HepG2 (cell line): ENCODE measurements around the gene MTNR1A. TPM values are rescaled to one million over a fixed set of nuclear protein-coding genes. Genes with fewer than 3 reads are reported as not detected.

Experiments used
- ATAC-seq: fragments of 200-7000 bp; cut with Tn5 transposase; 3 replicates; pipeline ENCODE4 v1.9.1; 2020; ENCODE audit warnings: mild to moderate bottlenecking, moderate library complexity
- BruUV-seq: library from RNA; stranded (reverse); fragments of 400-500 nt; replicated peaks from 2 replicates; lab custom pipeline; 2021; lab: Mats Ljungman, UMichigan
- CTCF ChIA-PET: fragments of 300-600 bp; formaldehyde crosslinking; extraction: SDS; loops from one replicate; lab custom pipeline; 2021; ENCODE audit warnings: low total read pairs, inconsistent platforms, low intra/inter-chr PET ratio; lab: Yijun Ruan, JAX
- POLR2A ChIA-PET: fragments of 350-600 bp; sonication (Branson Sonifier 250); formaldehyde crosslinking; loops from one replicate; lab custom pipeline; 2020; ENCODE audit warnings: antibody characterized with exemption, inconsistent platforms; lab: Yijun Ruan, JAX
- DNase-seq: peaks from one replicate; pipeline ENCODE4 v3.0.0-alpha.2; 2015; ENCODE audit warnings: low spot score
- FAIRE-seq: peaks from 3 replicates; lab custom pipeline; 2011; peaks lifted over from hg19 to GRCh38; lab: Jason Lieb, UNC
- H2AFZ ChIP-seq: one replicate; pipeline ENCODE4 v1.6.1; 2011; ENCODE audit warnings: low read length, inconsistent platforms
- H3K27ac ChIP-seq: fragments of 300-600 bp; 3 replicates; pipeline ENCODE4 v1.8.0; 2011; ENCODE audit warnings: mixed run types, mild to moderate bottlenecking, mixed read lengths, low read length, inconsistent platforms; ENCODE audit not compliant: insufficient read depth; ENCODE audit errors: extremely low read length
- H3K27me3 ChIP-seq, 2 experiments: fragments of 200-600 bp in 1 of 2; 2 replicates in 1 of 2; 3 replicates in 1 of 2; pipeline versions ENCODE4 v1.6.0 to v1.8.0; 2011; ENCODE audit warnings: low read length in 2 of 2, mild to moderate bottlenecking in 2 of 2, moderate library complexity in 2 of 2, inconsistent platforms in 1 of 2; ENCODE audit not compliant: insufficient read depth in 2 of 2, control insufficient read depth in 1 of 2
- H3K36me3 ChIP-seq, 2 experiments: fragments of 200-600 bp in 1 of 2; replicated peaks in 1 of 2; 2 replicates in 1 of 2; 3 replicates in 1 of 2; pipeline versions ENCODE4 v1.5.1 to v1.8.0; 2011; ENCODE audit warnings: low read length in 2 of 2, inconsistent platforms in 1 of 2; ENCODE audit not compliant: insufficient read depth in 2 of 2, control insufficient read depth in 1 of 2
- H3K4me1 ChIP-seq: 2 replicates; pipeline ENCODE4 v1.5.1; 2012; ENCODE audit warnings: low read length, inconsistent platforms; ENCODE audit not compliant: insufficient read depth
- H3K4me2 ChIP-seq: 2 replicates; pipeline ENCODE4 v1.6.0; 2011; ENCODE audit warnings: low read depth, low read length, inconsistent platforms
- H3K4me3 ChIP-seq, 3 experiments: fragments of 200-600 bp in 1 of 3; sonication (generic), shearing (Covaris generic) in 1 of 3; replicated peaks in 1 of 3; 2 replicates each; pipeline ENCODE4 v1.5.1; 2011 to 2016; ENCODE audit warnings: low read length in 3 of 3, inconsistent platforms in 2 of 3, low read depth in 2 of 3, mild to moderate bottlenecking in 2 of 3, control low read depth in 1 of 3, mixed read lengths in 1 of 3; ENCODE audit not compliant: insufficient read depth in 1 of 3
- H3K79me2 ChIP-seq: one replicate; pipeline ENCODE4 v1.6.1; 2011; ENCODE audit warnings: low read length, inconsistent platforms; ENCODE audit not compliant: insufficient read depth
- H3K9ac ChIP-seq: 2 replicates; pipeline ENCODE4 v1.6.0; 2011; ENCODE audit warnings: mild to moderate bottlenecking, low read depth, low read length, inconsistent platforms; ENCODE audit not compliant: insufficient read depth
- H3K9me3 ChIP-seq: 2 replicates; pipeline ENCODE4 v1.5.1; 2012; ENCODE audit warnings: mild to moderate bottlenecking, low read length
- H4K20me1 ChIP-seq: 2 replicates; pipeline ENCODE4 v1.6.0; 2011; ENCODE audit warnings: inconsistent platforms, mild to moderate bottlenecking, low read length, moderate library complexity; ENCODE audit not compliant: insufficient read depth
- CEBPZ ChIP-seq: IDR thresholded peaks from 2 replicates; pipeline ENCODE4 v1.6.1; 2012; ENCODE audit warnings: low read length, improper control_type of control experiment
- STAG1 ChIP-seq: sonication (generic); formaldehyde crosslinking; IDR thresholded peaks from 2 replicates; pipeline ENCODE4 v1.4.0; 2020; ENCODE audit warnings: missing genetic modification reagents
- ZNF713 ChIP-seq: sonication (generic); formaldehyde crosslinking; IDR thresholded peaks from 2 replicates; pipeline ENCODE4 v1.4.0; 2020; ENCODE audit warnings: mild to moderate bottlenecking, missing genetic modification reagents
- ZNF891 ChIP-seq: sonication (generic); formaldehyde crosslinking; IDR thresholded peaks from 2 replicates; pipeline ENCODE4 v1.5.0; 2020; ENCODE audit warnings: mild to moderate bottlenecking, missing genetic modification reagents
- WGBS: methylation state at CpG from one replicate; pipeline ENCODE4 v1.1.6; 2017; ENCODE audit warnings: low lambda C conversion rate; 5-methylcytosine and 5-hydroxymethylcytosine counted together
- in situ Hi-C: cut with HindIII; loops from 2 replicates; pipeline ENCODE4 v1.10.0; 2017; ENCODE audit warnings: low pct_unique_long_range_greater_than_20kb; ENCODE audit not compliant: extremely low pct_ligation_motif_present
- intact Hi-C: fragments of 100-400 bp; cut with micrococcal nuclease; formaldehyde crosslinking; loops from one replicate; pipeline ENCODE4 v1.10.0; 2022; ENCODE audit not compliant: unreplicated experiment
- polyA plus RNA-seq, 8 experiments: library from polyadenylated mRNA; depleted of rRNA in 3 of 8; stranded (reverse) in 7 of 8; unstranded in 1 of 8; fragments of >200 nt; fragmentation: Illumina TruSeq in 4 of 8; extraction: Trizol in 4 of 8; gene quantifications; 2 replicates each; pipeline versions ENCODE4 v1.2.1 to v1.2.3, GENCODE V29; 2011 to 2016; ENCODE audit warnings: low read depth in 4 of 8, missing spikeins in 1 of 8, mixed read lengths in 1 of 8; ENCODE audit not compliant: insufficient read depth in 1 of 8
- total RNA-seq, 5 experiments: library from RNA; depleted of rRNA; stranded (reverse); fragments of >200 nt; fragmentation: Illumina TruSeq; extraction: Trizol; gene quantifications; 2 replicates each; pipeline ENCODE4 v1.2.3, GENCODE V29; 2016; ENCODE audit warnings: low read depth in 1 of 5
- TF ChIP-seq, protein P1 (sequence below): sonication (generic); formaldehyde crosslinking; IDR thresholded peaks from 2 replicates; pipeline ENCODE4 v1.4.0; 2020; ENCODE audit warnings: mild to moderate bottlenecking, missing genetic modification reagents

MTNR1A gene
- total and polyA plus RNA-seq, 2 of the 13 experiments (the other 11 are each of a cell fraction or from before 2014, with no cell fraction given): not detected

- POLR2A ChIA-PET: no interaction called here
- BruUV-seq: no TSS peak
- Histone ChIP-seq H3K4me3 (no peak overlapping the region), H3K4me1 (no peaks in the 10 kb centered on the region), H2AFZ (no peak overlapping the region), H4K20me1 (no peaks in the 10 kb centered on the region), H3K9me3 (no peaks in the 10 kb centered on the region), H3K9ac (no peak overlapping the region), H3K27me3 (peaks cover 1 to 5% of the 10 kb centered on the region in 2 experiments; a peak in 2 of 5 replicates), H3K36me3 (no peaks in the 10 kb centered on the region), H3K27ac (no peak overlapping the region), H3K79me2 (no peaks in the 10 kb centered on the region), H3K4me2 (no peak overlapping the region)
- DNase-seq (peak; percentile 8), ATAC-seq (peak; percentile 68), FAIRE-seq (no peak)
- TF ChIP-seq STAG1 (CRISPR knock-in tag): peak; percentile 24; the same call in 1 of the 2 replicates
- TF ChIP-seq, protein P1, sequence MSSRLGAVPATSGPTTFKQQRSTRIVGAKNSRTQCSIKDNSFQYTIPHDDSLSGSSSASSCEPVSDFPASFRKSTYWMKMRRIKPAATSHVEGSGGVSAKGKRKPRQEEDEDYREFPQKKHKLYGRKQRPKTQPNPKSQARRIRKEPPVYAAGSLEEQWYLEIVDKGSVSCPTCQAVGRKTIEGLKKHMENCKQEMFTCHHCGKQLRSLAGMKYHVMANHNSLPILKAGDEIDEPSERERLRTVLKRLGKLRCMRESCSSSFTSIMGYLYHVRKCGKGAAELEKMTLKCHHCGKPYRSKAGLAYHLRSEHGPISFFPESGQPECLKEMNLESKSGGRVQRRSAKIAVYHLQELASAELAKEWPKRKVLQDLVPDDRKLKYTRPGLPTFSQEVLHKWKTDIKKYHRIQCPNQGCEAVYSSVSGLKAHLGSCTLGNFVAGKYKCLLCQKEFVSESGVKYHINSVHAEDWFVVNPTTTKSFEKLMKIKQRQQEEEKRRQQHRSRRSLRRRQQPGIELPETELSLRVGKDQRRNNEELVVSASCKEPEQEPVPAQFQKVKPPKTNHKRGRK (CRISPR knock-in tag): no peak
- in situ Hi-C loops: no loop called here
- WGBS: 54% methylated on average over 10 of the region's 10 CpGs
- CTCF ChIA-PET: no interaction called here
- intact Hi-C loops: no loop called here
These were observed 19.1 kb downstream of the MTNR1A start for GRCh38 chr4:186536285-186536684.

GRCh38 chr4:186534056-186534455, 21.3 kb downstream of the MTNR1A start:
- H3K79me2 ChIP-seq: no peaks in the 10 kb centered on the region
- H3K9ac ChIP-seq: no peak overlapping the region
- H3K4me2 ChIP-seq: no peak overlapping the region
- H3K36me3 ChIP-seq: no peaks in the 10 kb centered on the region
- WGBS: 64% methylated on average over 17 of the region's 21 CpGs
- in situ Hi-C loops (no loop called here), intact Hi-C loops (no loop called here)
- no peak overlapping the region for H3K4me3 ChIP-seq
- no peaks in the 10 kb centered on the region for H3K9me3 ChIP-seq
- BruUV-seq: no TSS peak
- no peaks in the 10 kb centered on the region for H3K4me1 ChIP-seq
- CTCF ChIA-PET: no interaction called here
- H4K20me1 ChIP-seq: no peaks in the 10 kb centered on the region
- H2AFZ ChIP-seq: no peak overlapping the region
- ATAC-seq (no peak), DNase-seq (no peak), FAIRE-seq (no peak)
- peaks cover 0 to 5% of the 10 kb centered on the region in 2 experiments; a peak in 1 of 5 replicates for H3K27me3 ChIP-seq
- POLR2A ChIA-PET: no interaction called here
- H3K27ac ChIP-seq: no peak overlapping the region
- TF ChIP-seq CEBPZ: no peak
- no peak for TF ChIP-seq ZNF891
- TF ChIP-seq ZNF713 (CRISPR knock-in tag): no peak
